Measurements from ENCODE around the gene LIPG.
A peak's percentile ranks its signal among the peaks of the same experiment; 100 is the strongest.
"Not testable (repeated sequence)": the region's sequence is repeated elsewhere in the genome, so short reads cannot be mapped to it uniquely, and the experiment has no call there.

LIPG gene

GRCh38 chr18:49548229-49548636 lies 13.6 kb upstream of the LIPG start:
- TF ChIP-seq CTCF (IDR thresholded peaks at IDR 0.05; ENCODE audit: low read depth, low read length) = no peak
- no peak overlapping the region for H3K4me3 ChIP-seq (ENCODE audit: low read depth, low read length)

- no peak for TF ChIP-seq CTCF (IDR thresholded peaks at IDR 0.05; ENCODE audit: low read depth, low read length)
- H3K4me3 ChIP-seq (ENCODE audit: low read depth, low read length) = no peak overlapping the region
Observed at GRCh38 chr18:49550621-49551339, 11.1 kb upstream of the LIPG start.

GRCh38 chr18:49553003-49553402 lies 8.9 kb upstream of the LIPG start:
- H3K4me3 ChIP-seq (ENCODE audit: low read depth, low read length) = no peak overlapping the region
- TF ChIP-seq CTCF (IDR thresholded peaks at IDR 0.05; ENCODE audit: low read depth, low read length) = no peak

- no peak for TF ChIP-seq CTCF (IDR thresholded peaks at IDR 0.05; ENCODE audit: low read depth, low read length)
- H3K4me3 ChIP-seq (ENCODE audit: low read depth, low read length) = no peak overlapping the region
Observed at GRCh38 chr18:49555641-49556040, 6.2 kb upstream of the LIPG start.

GRCh38 chr18:49558356-49558755 lies 3.5 kb upstream of the LIPG start:
- no peak for TF ChIP-seq CTCF (IDR thresholded peaks at IDR 0.05; ENCODE audit: low read depth, low read length)
- H3K4me3 ChIP-seq (ENCODE audit: low read depth, low read length) = no peak overlapping the region

- 0 out of 2 replicates have a peak, but pooled peaks have one; percentile 4 for TF ChIP-seq CTCF (IDR thresholded peaks at IDR 0.05; ENCODE audit: low read depth, low read length)
- not testable (repeated sequence) for H3K4me3 ChIP-seq (ENCODE audit: low read depth, low read length)
Observed at GRCh38 chr18:49559326-49559931, 2.4 kb upstream of the LIPG start.

- no peak overlapping the region for H3K4me3 ChIP-seq (ENCODE audit: low read depth, low read length)
- no peak for TF ChIP-seq CTCF (IDR thresholded peaks at IDR 0.05; ENCODE audit: low read depth, low read length)
Observed at GRCh38 chr18:49560277-49560623, 1.6 kb upstream of the LIPG start.
